Muscle of leg (tissue), 11 donors: ENCODE results near the gene SDK1. TPM values are rescaled to one million over a fixed set of nuclear protein-coding genes. Genes with fewer than 3 reads are reported as not detected.
A peak's percentile ranks its signal among the peaks of the same experiment; 100 is the strongest.

Experiments
- DNase-seq: peaks from one replicate; pipeline ENCODE4 v3.0.0; 2013
- H3K27ac ChIP-seq: one replicate; pipeline ENCODE4 v1.5.1; 2013; ENCODE audit warnings: mild to moderate bottlenecking, low read length, control low read depth
- H3K27me3 ChIP-seq: one replicate; pipeline ENCODE4 v1.6.1; 2013; ENCODE audit warnings: low read length; ENCODE audit not compliant: control insufficient read depth, insufficient read depth
- H3K36me3 ChIP-seq: one replicate; pipeline ENCODE4 v1.6.1; 2013; ENCODE audit warnings: low read length; ENCODE audit not compliant: control insufficient read depth, insufficient read depth
- H3K4me1 ChIP-seq: one replicate; pipeline ENCODE4 v1.6.1; 2013; ENCODE audit warnings: low read length; ENCODE audit not compliant: control insufficient read depth, insufficient read depth
- H3K4me3 ChIP-seq: one replicate; pipeline ENCODE4 v1.5.1; 2013; ENCODE audit warnings: low read length, control low read depth
- H3K9me3 ChIP-seq: replicated peaks from 2 replicates; pipeline ENCODE4 v1.6.1; 2013; ENCODE audit warnings: low read depth, low read length; ENCODE audit not compliant: control insufficient read depth
- WGBS: methylation state at CpG from one replicate; pipeline ENCODE4 v1.1.5; 2013; ENCODE audit warnings: missing lambda C conversion rate; ENCODE audit not compliant: insufficient coverage; 5-methylcytosine and 5-hydroxymethylcytosine counted together
- polyA plus RNA-seq, 8 donors: library from polyadenylated mRNA; unstranded; fragments of 120-200 nt; gene quantifications; one replicate each; pipeline versions ENCODE4 v1.2.1 to v1.2.3, GENCODE V29; 2013; ENCODE audit warnings: inconsistent platforms in 1 of 8, low replicate concordance in 1 of 8; ENCODE audit not compliant: insufficient read length in 8 of 8, insufficient read depth in 1 of 8
- total RNA-seq: library from RNA; stranded (reverse); fragments of 120-200 nt; gene quantifications from one replicate; pipeline ENCODE4 v1.2.4, GENCODE V29; 2013

Gene SDK1
- total and polyA plus RNA-seq, 9 donors, result 2.3 to 6.4 (median 3.6) TPM

GRCh38 chr7:4138866-4139265, 837.8 kb downstream of the SDK1 start:
- DNase-seq, result no peak
- H3K27me3 ChIP-seq, result no peaks in the 10 kb centered on the region
- 86% methylated on average over 9 of the region's 11 CpGs for WGBS

GRCh38 chr7:4139656-4140625, 838.9 kb downstream of the SDK1 start:
- Histone ChIP-seq H3K36me3 (no peaks in the 10 kb centered on the region), H3K27ac (no peak overlapping the region), H3K9me3 (no peaks in the 10 kb centered on the region), H3K4me3 (no peak overlapping the region), H3K27me3 (peaks cover 4% of the 10 kb centered on the region), H3K4me1 (peaks cover 12% of the 10 kb centered on the region)
- no peak for DNase-seq
- 49% methylated on average over 13 of the region's 21 CpGs for WGBS

More at GRCh38 chr7:4138866-4139265, 837.8 kb downstream of the SDK1 start:
- Histone ChIP-seq H3K9me3 (no peaks in the 10 kb centered on the region), H3K27ac (no peak overlapping the region), H3K36me3 (no peaks in the 10 kb centered on the region), H3K4me3 (no peak overlapping the region), H3K4me1 (peaks cover 14% of the 10 kb centered on the region)

DNA sequence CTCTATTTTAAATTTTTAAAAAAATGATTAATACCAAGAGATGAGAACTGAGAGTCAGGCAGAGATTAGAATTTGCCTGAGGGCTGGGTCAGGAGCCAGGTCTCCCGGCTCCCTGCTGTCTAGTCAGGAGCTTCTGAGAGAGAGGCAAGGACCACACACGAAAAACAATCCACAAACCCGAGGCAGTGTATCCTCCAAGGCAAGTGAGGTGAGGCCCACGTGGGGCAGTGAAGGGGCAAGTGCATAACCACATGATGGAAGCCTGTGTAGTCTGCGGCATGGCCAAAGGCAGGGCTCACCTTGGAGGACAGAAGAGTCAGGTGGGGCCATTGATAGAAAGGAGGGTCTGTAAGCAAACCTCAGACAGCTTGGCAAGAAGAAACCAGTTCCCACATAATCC, 839.9 kb downstream of the SDK1 start:
- 100% methylated on average over 1 of the region's 5 CpGs for WGBS
- no peak for DNase-seq
- peaks cover 16% of the 10 kb centered on the region for H3K4me1 ChIP-seq
- H3K27me3 ChIP-seq, result peaks cover 4% of the 10 kb centered on the region
- no peak overlapping the region for H3K4me3 ChIP-seq
- H3K27ac ChIP-seq, result no peak overlapping the region
- H3K9me3 ChIP-seq, result no peaks in the 10 kb centered on the region
- no peaks in the 10 kb centered on the region for H3K36me3 ChIP-seq

DNA sequence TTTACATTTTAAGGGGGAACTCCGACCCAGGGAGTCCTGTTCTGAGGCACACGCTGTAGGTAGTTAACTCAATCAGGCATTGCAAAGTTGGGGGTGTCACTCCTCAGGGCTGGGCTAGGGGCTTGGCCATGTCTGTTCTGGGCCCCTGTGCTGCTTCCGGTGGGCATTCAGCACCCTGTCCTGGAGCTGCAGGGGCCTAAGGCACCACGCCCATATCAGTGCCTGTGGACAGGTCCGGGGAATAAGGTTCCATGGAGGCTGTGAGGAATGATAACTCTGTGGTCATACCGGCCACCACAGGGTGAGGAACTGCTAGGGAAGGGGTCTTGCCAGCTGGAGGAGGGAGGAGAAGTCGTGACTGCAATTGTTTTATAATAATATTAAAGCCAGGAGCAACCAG, 842.0 kb downstream of the SDK1 start:
- H3K36me3 ChIP-seq, result no peaks in the 10 kb centered on the region
- H3K4me3 ChIP-seq, result no peak overlapping the region
- no peak for DNase-seq
- 93% methylated on average over 6 of the region's 7 CpGs for WGBS
- H3K27ac ChIP-seq, result no peak overlapping the region
- H3K4me1 ChIP-seq, result peaks cover 16% of the 10 kb centered on the region
- H3K27me3 ChIP-seq, result peaks cover 4% of the 10 kb centered on the region
- H3K9me3 ChIP-seq, result no peaks in the 10 kb centered on the region

GRCh38 chr7:4143511-4144171, 842.6 kb downstream of the SDK1 start:
- 96% methylated on average over 19 of the region's 27 CpGs for WGBS
- no peak for DNase-seq
- Histone ChIP-seq H3K4me3 (no peak overlapping the region), H3K36me3 (no peaks in the 10 kb centered on the region), H3K9me3 (no peaks in the 10 kb centered on the region), H3K27ac (no peak overlapping the region), H3K27me3 (peaks cover 4% of the 10 kb centered on the region), H3K4me1 (peaks cover 16% of the 10 kb centered on the region)

- Histone ChIP-seq H3K4me1 (peaks cover 16% of the 10 kb centered on the region), H3K27me3 (peaks cover 4% of the 10 kb centered on the region), H3K9me3 (no peaks in the 10 kb centered on the region), H3K36me3 (no peaks in the 10 kb centered on the region), H3K4me3 (peak overlapping the region; percentile 34), H3K27ac (peak overlapping the region; percentile 29)
- 17% methylated on average over 9 of the region's 20 CpGs for WGBS
- no peak for DNase-seq
Observed at GRCh38 chr7:4144172-4144701, 843.2 kb downstream of the SDK1 start.

- peak overlapping the region; percentile 34 for H3K4me3 ChIP-seq
Observed at GRCh38 chr7:4144811-4145510, 843.9 kb downstream of the SDK1 start.

DNA sequence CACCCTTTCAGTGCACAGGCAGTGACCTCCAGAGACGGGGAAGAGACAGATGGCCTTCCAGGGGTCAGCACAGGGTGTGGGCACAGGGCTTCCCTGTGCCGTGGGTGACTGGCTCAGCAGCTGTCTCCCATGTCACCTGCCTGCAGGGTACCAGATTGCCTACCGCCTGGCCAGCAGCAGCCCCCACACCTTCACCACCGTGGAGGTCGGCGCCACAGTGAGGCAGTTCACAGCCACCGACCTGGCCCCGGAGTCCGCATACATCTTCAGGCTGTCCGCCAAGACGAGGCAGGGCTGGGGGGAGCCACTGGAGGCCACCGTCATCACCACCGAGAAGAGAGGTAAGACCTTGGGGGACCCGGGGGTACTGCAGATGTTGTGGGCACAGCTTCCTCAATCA, 844.5 kb downstream of the SDK1 start:
- peaks cover 16% of the 10 kb centered on the region for H3K4me1 ChIP-seq
- no peak for DNase-seq
- H3K4me3 ChIP-seq, result no peak overlapping the region
- no peaks in the 10 kb centered on the region for H3K9me3 ChIP-seq
- no peaks in the 10 kb centered on the region for H3K36me3 ChIP-seq
- 73% methylated on average over 7 of the region's 14 CpGs for WGBS
- H3K27ac ChIP-seq, result no peak overlapping the region
- H3K27me3 ChIP-seq, result peaks cover 4% of the 10 kb centered on the region

More at GRCh38 chr7:4144811-4145510, 843.9 kb downstream of the SDK1 start:
- Histone ChIP-seq H3K4me1 (peaks cover 16% of the 10 kb centered on the region), H3K9me3 (no peaks in the 10 kb centered on the region), H3K36me3 (no peaks in the 10 kb centered on the region), H3K27ac (peak overlapping the region; percentile 29), H3K27me3 (peaks cover 4% of the 10 kb centered on the region)
- 0% methylated on average over 20 of the region's 25 CpGs for WGBS
- DNase-seq, result peak; percentile 90

- 80% methylated on average over 24 of the region's 28 CpGs for WGBS
- Histone ChIP-seq H3K4me3 (no peak overlapping the region), H3K27me3 (peaks cover 4% of the 10 kb centered on the region), H3K27ac (no peak overlapping the region), H3K9me3 (no peaks in the 10 kb centered on the region), H3K36me3 (no peaks in the 10 kb centered on the region), H3K4me1 (peaks cover 18% of the 10 kb centered on the region)
- DNase-seq, result no peak
Observed at GRCh38 chr7:4147926-4148620, 847.0 kb downstream of the SDK1 start.
